CMK (cell line): ENCODE results near the gene NFATC4.

ENCODE experiments used
- DNase-seq: peaks from one replicate; pipeline ENCODE4 v3.0.0-alpha.2; 2010; ENCODE audit warnings: low read depth

The NFATC4 gene

GRCh38 chr14:24411443-24412389 lies 43.7 kb downstream of the NFATC4 start:
- DNase-seq = no peak

GRCh38 chr14:24414077-24414476 lies 46.1 kb downstream of the NFATC4 start:
- DNase-seq = no peak

GRCh38 chr14:24414732-24415420 lies 46.9 kb downstream of the NFATC4 start:
- no peak for DNase-seq

GRCh38 chr14:24415421-24416253 lies 47.7 kb downstream of the NFATC4 start:
- DNase-seq = no peak

DNA sequence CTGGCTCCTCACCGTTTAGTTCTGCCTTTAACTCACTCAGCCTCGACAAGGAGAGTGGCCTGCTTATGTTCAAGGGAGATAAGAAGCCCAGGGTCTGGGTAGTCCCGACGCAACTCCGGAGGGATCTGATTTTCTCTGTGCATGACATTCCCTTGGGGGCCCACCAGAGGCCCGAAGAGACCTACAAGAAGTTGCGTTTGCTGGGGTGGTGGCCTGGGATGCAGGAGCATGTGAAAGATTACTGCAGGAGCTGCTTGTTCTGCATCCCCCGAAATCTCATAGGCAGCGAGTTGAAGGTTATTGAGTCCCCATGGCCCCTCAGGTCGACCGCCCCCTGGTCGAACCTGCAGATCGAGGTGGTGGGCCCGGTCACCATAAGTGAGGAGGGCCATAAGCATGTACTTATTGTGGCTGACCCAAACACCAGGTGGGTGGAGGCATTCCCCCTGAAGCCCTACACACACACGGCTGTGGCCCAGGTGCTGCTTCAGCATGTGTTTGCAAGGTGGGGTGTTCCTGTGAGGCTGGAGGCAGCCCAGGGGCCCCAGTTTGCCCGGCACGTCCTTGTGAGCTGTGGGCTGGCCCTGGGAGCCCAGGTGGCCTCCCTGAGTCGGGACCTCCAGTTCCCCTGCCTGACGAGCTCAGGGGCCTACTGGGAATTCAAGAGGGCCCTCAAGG lies 48.4 kb downstream of the NFATC4 start:
- no peak for DNase-seq

GRCh38 chr14:24416932-24417619 lies 49.1 kb downstream of the NFATC4 start:
- no peak for DNase-seq

DNA sequence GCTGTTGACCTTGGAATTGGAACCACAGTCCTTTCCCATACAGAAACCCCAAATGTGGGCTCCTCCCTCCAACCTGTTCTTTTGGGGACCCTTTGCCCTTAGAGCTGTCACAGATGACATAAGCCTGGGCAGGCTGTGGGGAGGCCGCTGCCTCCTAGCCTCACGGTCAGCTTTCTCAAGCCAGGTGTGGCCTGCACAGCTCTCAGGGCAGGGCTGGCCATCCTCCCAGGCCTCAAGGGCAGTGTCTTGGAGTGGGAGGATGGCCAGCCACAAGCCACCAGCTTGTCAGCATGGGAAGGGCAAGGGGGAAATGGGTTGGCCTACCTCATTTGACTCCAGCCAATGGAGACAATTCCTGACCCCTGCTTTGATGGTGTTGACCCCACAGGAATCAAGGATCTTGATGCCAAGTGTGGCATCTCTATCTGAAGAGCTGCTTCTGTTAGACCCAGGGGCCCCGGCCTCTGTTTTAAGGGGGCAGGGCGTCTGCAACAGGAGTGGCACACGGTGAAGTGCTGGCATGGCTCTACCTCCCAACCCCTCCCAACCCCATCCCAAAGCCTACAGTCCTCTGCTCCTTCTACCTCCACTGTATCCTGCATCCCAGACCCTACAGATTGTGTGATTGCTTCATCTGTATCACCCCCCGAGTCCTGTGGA lies 50.0 kb downstream of the NFATC4 start:
- DNase-seq = no peak

- no peak for DNase-seq
These were observed 50.5 kb downstream of the NFATC4 start for GRCh38 chr14:24418492-24418873.

DNA sequence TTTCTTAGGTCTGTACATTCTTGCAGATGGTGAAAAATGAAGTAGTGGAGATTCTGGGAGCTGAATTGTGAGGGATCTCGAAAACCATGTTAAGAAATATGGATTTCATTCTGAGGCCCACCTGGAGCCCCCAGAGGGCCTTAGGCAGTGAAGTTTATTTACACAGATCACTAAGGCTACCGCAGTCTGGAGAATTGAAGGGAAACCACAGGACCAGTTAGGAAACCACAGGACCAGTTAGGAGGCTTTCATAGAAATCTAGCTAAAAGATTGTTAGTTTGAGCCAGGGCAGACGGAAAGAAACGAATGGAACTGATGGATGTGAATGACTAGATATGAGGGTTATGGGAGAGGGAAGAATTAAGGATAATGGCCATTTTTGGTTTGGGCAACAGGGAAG lies 54.3 kb downstream of the NFATC4 start:
- DNase-seq = no peak

DNA sequence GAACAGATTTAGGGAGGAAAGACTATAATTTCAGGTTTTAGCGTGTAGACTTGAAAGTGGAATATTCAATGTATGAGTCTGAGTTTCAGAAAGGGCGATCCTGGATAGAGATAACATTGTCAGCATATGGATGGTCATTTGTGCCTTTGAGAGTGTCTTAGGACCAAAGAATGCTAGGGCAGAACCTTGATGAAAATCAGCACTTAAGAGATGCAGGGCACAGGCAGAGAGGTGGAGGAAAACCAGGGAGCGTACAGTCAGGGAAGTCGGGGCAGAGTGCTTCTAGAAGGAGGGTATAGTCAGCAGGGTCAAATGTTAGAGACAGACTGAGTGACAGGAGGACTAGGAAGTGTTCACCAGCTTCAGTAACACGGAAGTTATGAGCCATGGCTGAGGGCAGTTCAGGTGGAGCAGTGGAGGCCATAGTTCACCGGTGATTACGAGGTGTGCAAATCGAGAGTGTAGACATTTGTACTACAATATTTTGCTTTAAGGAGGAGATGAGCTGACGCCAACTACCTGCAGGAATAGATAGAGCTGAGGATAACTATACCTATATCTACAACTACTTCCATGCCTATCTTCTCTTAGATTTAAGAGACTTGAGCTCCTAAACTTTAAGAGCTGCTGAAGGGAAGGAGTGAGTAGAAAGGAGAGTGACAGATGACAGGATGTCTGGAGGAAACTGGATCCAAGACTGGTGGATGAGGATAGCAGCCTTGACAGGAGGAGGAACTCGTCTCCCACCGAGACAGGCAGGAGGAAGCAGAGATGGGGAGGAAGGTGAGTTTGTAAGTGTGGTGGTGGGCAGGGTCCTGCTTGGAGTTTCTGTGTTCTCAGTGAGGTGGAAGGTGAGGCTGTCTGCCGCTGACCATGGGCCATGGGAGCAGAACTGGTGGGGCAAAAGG lies 55.0 kb downstream of the NFATC4 start:
- no peak for DNase-seq

DNA sequence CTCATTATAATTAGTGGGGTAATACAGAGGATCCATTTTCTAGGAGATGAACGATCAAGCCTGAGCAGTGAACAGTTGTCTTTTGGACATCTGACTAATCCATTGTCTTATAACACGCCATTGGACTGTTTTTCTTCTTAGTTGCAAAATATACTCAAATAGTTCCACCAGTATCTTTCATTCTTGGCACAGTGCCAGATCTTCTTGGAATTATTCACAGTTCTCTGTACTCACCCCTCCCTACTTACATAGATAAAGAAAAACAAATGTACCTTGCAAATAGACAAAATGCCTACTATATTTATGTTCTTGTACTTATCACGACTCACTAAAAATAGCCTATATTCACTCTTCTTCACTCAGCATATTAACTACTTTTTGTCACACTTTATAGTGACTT lies 57.7 kb downstream of the NFATC4 start:
- no peak for DNase-seq

DNA sequence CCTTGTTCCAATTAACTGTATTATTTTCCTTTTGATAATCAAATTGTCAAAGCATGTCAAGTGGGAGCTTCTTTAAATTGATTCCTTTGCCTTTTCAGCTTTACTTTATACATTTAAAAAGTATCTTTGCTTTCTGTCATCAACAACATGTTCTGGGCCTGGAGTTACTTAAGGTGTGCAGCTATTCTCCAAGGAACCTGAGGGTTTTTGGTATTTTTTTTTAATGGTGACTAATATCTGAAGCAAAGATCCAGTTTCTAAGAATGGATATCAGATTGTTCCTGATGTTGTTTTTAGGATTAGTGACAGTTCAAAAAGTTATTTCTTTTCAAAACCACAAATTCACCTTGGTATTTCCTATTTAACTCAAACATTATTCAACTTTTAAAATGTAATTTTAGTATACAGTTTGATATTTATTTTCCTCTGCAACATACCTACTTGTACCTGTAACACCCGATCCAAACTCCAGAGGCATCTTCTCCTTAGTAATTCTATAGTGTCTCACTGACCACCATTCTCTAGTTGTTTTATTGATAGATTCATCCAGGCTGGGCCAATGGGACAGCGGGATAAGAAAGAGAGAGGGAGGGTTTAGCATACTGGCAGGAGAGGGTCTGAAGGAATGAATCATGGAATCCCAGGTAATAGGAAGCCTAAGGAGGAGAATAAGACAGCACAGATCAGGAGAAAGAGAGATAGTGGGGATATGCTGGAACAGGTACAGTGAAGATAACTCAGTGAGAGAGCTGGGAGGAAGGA lies 58.3 kb downstream of the NFATC4 start:
- DNase-seq = no peak

- DNase-seq = no peak
These were observed 59.0 kb downstream of the NFATC4 start for GRCh38 chr14:24426912-24427536.

DNA sequence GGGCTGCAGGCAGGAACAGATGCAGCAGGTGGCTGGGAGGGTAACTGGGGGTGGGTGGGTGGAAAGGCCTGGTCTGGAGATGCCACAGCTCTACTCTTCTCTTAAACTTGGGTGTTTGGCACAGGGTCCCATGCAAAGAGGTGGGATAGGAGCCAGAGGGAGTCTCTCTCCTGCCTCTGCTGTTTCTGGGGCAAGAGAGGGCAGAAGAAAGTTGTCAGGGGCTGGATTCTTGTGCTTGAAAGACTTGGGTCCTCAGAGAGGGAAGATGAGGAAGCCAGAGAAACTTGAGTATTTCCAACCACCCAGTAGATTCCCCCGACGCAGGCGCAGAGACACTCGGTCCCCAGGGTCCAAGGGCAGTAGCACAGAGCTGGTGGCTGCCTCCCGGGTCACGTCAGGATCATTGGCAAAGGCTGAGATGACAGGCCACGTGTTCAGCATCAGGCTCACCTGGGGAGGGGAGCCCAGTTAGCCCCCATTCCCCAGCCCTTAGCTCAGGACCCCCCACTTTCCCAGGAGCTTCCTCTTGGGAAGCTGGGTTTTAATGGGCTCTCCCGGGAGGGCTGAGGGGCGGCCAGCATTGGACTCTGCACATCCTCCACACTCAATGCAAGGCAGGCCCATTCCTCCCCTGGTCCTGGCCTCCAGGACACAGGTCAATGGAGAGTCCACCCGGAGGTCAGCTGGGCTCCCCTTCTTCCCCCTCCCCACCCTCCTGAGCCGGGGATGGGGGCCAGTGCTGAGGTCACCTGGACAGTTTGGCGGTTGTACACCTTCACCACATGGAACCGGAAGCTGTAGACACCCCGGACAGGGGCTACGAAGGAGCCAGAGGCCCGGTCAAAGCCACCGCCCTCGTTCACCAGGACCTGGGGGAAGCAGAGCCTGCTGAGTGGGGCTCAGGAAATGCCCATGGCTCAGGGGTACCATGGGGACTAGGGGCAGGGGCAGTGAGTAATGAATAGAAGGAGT lies 59.8 kb downstream of the NFATC4 start:
- DNase-seq = no peak

DNA sequence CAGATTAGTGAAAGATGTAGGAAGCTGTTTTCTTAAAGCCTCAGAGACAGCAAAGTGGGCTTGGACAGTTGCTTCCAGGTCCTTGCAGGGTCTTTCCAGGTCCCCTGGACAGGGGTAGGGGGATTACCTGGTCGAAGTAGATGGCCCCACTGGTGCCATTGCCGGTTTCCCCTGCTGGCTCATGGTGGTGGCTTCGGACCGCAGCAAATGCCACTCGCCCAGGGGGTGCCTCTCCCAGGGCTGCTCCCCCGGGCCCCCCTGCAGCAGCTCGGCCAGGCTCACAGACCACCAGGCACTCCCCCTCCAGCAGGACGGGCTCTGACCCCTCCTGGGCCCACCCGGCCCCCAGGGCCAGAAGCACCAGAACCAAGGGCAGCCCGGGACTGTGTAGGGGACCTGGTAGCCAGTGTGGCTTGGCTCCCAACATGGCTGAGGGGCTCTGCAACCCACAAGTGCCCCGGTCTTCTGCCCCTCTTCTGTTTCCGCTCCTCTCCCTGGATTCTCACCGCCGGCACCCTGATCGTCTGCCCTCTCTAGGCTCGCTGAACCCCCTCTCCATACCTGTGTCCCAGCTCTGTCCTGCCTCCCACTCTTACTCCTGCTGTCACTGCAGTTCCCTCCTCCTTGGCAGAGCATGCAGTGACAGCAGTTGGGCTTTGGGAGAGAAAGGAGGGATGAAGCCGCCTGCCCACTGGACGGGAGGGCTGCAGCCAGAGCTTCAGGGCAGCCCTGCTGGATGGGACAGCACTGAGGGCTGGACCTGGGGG lies 60.8 kb downstream of the NFATC4 start:
- DNase-seq = no peak
